Ishikawa (cell line): Measurements from ENCODE around the gene GALNT9.

Experiments used
- EGR1 ChIP-seq: IDR thresholded peaks from 2 replicates; pipeline ENCODE4 v1.6.1; 2012
- NFIC ChIP-seq: IDR thresholded peaks from 2 replicates; pipeline ENCODE4 v1.6.1; 2012
- RAD21 ChIP-seq: IDR thresholded peaks from 2 replicates; pipeline ENCODE4 v1.6.1; 2012; ENCODE audit warnings: low read depth
- TF ChIP-seq, protein P1 (sequence below): IDR thresholded peaks from 2 replicates; pipeline ENCODE4 v1.6.1; 2012
- TF ChIP-seq, protein P2 (sequence below): IDR thresholded peaks from 2 replicates; pipeline ENCODE4 v1.6.1; 2012; ENCODE audit warnings: low read depth, mild to moderate bottlenecking
- TF ChIP-seq, protein P3 (sequence below): IDR thresholded peaks from 2 replicates; pipeline ENCODE4 v1.6.1; 2012

DNA sequence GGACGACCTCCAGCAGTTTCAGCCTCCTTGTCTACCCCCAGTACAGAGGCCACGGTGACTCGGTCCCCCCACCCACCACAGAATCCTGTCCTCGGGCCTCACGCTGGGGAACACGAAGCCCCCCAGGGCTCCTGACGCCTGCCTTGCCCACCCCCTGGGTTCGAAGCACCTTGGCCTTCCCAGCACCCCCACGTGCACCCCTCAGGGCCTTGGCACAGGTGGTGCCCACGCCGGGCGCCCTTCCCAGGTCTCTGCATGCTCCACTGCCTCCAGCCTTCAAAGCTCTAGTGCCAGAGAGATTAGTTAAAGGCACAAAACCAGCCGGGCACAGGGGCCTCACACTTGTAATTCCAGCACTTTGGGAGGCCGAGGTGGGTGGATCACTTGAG lies 123.3 kb downstream of the GALNT9 start:
- TF ChIP-seq RAD21 (no peak), NFIC (no peak), EGR1 (no peak)
- TF ChIP-seq, protein P1, sequence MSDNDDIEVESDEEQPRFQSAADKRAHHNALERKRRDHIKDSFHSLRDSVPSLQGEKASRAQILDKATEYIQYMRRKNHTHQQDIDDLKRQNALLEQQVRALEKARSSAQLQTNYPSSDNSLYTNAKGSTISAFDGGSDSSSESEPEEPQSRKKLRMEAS: no peak
- TF ChIP-seq, protein P2, sequence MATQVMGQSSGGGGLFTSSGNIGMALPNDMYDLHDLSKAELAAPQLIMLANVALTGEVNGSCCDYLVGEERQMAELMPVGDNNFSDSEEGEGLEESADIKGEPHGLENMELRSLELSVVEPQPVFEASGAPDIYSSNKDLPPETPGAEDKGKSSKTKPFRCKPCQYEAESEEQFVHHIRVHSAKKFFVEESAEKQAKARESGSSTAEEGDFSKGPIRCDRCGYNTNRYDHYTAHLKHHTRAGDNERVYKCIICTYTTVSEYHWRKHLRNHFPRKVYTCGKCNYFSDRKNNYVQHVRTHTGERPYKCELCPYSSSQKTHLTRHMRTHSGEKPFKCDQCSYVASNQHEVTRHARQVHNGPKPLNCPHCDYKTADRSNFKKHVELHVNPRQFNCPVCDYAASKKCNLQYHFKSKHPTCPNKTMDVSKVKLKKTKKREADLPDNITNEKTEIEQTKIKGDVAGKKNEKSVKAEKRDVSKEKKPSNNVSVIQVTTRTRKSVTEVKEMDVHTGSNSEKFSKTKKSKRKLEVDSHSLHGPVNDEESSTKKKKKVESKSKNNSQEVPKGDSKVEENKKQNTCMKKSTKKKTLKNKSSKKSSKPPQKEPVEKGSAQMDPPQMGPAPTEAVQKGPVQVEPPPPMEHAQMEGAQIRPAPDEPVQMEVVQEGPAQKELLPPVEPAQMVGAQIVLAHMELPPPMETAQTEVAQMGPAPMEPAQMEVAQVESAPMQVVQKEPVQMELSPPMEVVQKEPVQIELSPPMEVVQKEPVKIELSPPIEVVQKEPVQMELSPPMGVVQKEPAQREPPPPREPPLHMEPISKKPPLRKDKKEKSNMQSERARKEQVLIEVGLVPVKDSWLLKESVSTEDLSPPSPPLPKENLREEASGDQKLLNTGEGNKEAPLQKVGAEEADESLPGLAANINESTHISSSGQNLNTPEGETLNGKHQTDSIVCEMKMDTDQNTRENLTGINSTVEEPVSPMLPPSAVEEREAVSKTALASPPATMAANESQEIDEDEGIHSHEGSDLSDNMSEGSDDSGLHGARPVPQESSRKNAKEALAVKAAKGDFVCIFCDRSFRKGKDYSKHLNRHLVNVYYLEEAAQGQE: no peak
- TF ChIP-seq, protein P3, sequence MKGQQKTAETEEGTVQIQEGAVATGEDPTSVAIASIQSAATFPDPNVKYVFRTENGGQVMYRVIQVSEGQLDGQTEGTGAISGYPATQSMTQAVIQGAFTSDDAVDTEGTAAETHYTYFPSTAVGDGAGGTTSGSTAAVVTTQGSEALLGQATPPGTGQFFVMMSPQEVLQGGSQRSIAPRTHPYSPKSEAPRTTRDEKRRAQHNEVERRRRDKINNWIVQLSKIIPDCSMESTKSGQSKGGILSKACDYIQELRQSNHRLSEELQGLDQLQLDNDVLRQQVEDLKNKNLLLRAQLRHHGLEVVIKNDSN: no peak
